Spinal cord (tissue), 10 donors: ENCODE data around the gene TSR2. TPM values are rescaled to one million over a fixed set of nuclear protein-coding genes. Genes with fewer than 3 reads are reported as not detected.

Experiments
- DNase-seq, 6 donors: peaks; one replicate each; pipeline versions ENCODE4 v3.0.0 to v3.0.0-alpha.2; 2013 to 2015; ENCODE audit warnings: low spot score in 6 of 6, low read depth in 4 of 6
- H3K27ac ChIP-seq: one replicate; pipeline ENCODE4 v1.5.1; 2013; ENCODE audit warnings: low read depth, low read length, control low read depth
- H3K27me3 ChIP-seq: one replicate; pipeline ENCODE4 v1.6.1; 2013; ENCODE audit warnings: low read length; ENCODE audit not compliant: control insufficient read depth, insufficient read depth
- H3K36me3 ChIP-seq: one replicate; pipeline ENCODE4 v1.6.1; 2013; ENCODE audit warnings: low read length; ENCODE audit not compliant: control insufficient read depth, insufficient read depth
- H3K4me1 ChIP-seq: one replicate; pipeline ENCODE4 v1.6.1; 2013; ENCODE audit warnings: low read length; ENCODE audit not compliant: control insufficient read depth, insufficient read depth
- H3K4me3 ChIP-seq: one replicate; pipeline ENCODE4 v1.5.1; 2013; ENCODE audit warnings: low read depth, low read length, control low read depth
- H3K9me3 ChIP-seq: one replicate; pipeline ENCODE4 v1.6.1; 2013; ENCODE audit warnings: low read length; ENCODE audit not compliant: control insufficient read depth, insufficient read depth
- WGBS: methylation state at CpG from one replicate; pipeline ENCODE4 v1.1.5; 2013; ENCODE audit warnings: missing lambda C conversion rate; ENCODE audit not compliant: insufficient coverage; 5-methylcytosine and 5-hydroxymethylcytosine counted together
- polyA plus RNA-seq, 2 donors: library from polyadenylated mRNA; unstranded; fragments of 120-200 nt; gene quantifications; one replicate each; pipeline ENCODE4 v1.2.1, GENCODE V29; 2013; ENCODE audit not compliant: insufficient read length in 2 of 2
- total RNA-seq, 2 donors: library from RNA; depleted of rRNA in 1 of 2; stranded (reverse); fragments of 120-200 nt in 1 of 2; fragments of >200 nt in 1 of 2; gene quantifications; one replicate each; pipeline versions ENCODE4 v1.2.3 to v1.2.4, GENCODE V29; 2013 to 2014
- donor health status: healthy.

TSR2 gene
- total and polyA plus RNA-seq, 4 donors, result 16.4 to 66.5 (median 52.3) TPM

- peak in 1 of 6 donors; percentile 18 for DNase-seq
- H3K4me3 ChIP-seq, result peak overlapping the region; percentile 55
- H3K9me3 ChIP-seq, result no peaks in the 10 kb centered on the region
- no peaks in the 10 kb centered on the region for H3K36me3 ChIP-seq
- peaks cover 8% of the 10 kb centered on the region for H3K4me1 ChIP-seq
- WGBS, result 49% methylated on average over 5 of the region's 10 CpGs
- H3K27ac ChIP-seq, result peak overlapping the region; percentile 50
- H3K27me3 ChIP-seq, result no peaks in the 10 kb centered on the region
Measured at GRCh38 chrX:54494166-54494988, 54.2 kb downstream of the TSR2 start.

Other genes starting within 250 kb of the TSR2 start
- 10 to 100 TPM; 20.8 to 29.5 TPM for gene WNK3, start 82.4 kb upstream of the TSR2 start, total RNA-seq
- gene WNK3, start 82.4 kb upstream of the TSR2 start, polyA plus RNA-seq, result 10 to 100 TPM; 10.0 to 12.1 TPM
- 1 to 10 TPM; 8.9 to 9.9 TPM for gene FGD1, start 55.8 kb downstream of the TSR2 start, total RNA-seq
- 10 to 100 TPM; 40.8 to 41.2 TPM for gene FGD1, start 55.8 kb downstream of the TSR2 start, polyA plus RNA-seq
- 10 to 100 TPM; 23.2 to 23.7 TPM for gene GNL3L, start 89.8 kb downstream of the TSR2 start, total RNA-seq
- gene GNL3L, start 89.8 kb downstream of the TSR2 start, polyA plus RNA-seq, result 10 to 100 TPM in 1 of 2 donors, 1 to 10 TPM in 1; 8.1 to 19.0 TPM